HG02588 (cell line): ENCODE results near the gene TUFT1.
"Not testable (repeated sequence)": the region's sequence is repeated elsewhere in the genome, so short reads cannot be mapped to it uniquely, and the experiment has no call there.

Experiments
- ATAC-seq: cut with Tn5 transposase; IDR thresholded peaks from one replicate; pipeline ENCODE4 v1.9.1; 2021; ENCODE audit warnings: mild to moderate bottlenecking, moderate library complexity; ENCODE audit not compliant: unreplicated experiment

Gene TUFT1

GRCh38 chr1:151512326-151512725, 27.8 kb upstream of the TUFT1 start:
- ATAC-seq: no peak

- no peak for ATAC-seq
Observed at GRCh38 chr1:151512801-151513625, 27.1 kb upstream of the TUFT1 start.

GRCh38 chr1:151513626-151514121, 26.4 kb upstream of the TUFT1 start:
- ATAC-seq: no peak

GRCh38 chr1:151514366-151514765, 25.7 kb upstream of the TUFT1 start:
- ATAC-seq: no peak

GRCh38 chr1:151515265-151515664, 24.8 kb upstream of the TUFT1 start:
- ATAC-seq: no peak

- ATAC-seq: no peak
Observed at GRCh38 chr1:151516031-151516511, 24.0 kb upstream of the TUFT1 start.

GRCh38 chr1:151518431-151518830, 21.7 kb upstream of the TUFT1 start:
- ATAC-seq: no peak

- no peak for ATAC-seq
Observed at GRCh38 chr1:151518936-151519335, 21.2 kb upstream of the TUFT1 start.

GRCh38 chr1:151519667-151520066, 20.4 kb upstream of the TUFT1 start:
- ATAC-seq: no peak

GRCh38 chr1:151520359-151520758, 19.8 kb upstream of the TUFT1 start:
- ATAC-seq: no peak

GRCh38 chr1:151522427-151522826, 17.7 kb upstream of the TUFT1 start:
- ATAC-seq: not testable (repeated sequence)

GRCh38 chr1:151523326-151523725, 16.8 kb upstream of the TUFT1 start:
- no peak for ATAC-seq

- no peak for ATAC-seq
Observed at GRCh38 chr1:151524736-151525135, 15.4 kb upstream of the TUFT1 start.

- ATAC-seq: no peak
Observed at GRCh38 chr1:151526735-151527525, 13.2 kb upstream of the TUFT1 start.

- ATAC-seq: no peak
Observed at GRCh38 chr1:151529211-151529702, 10.9 kb upstream of the TUFT1 start.

GRCh38 chr1:151529781-151530180, 10.3 kb upstream of the TUFT1 start:
- ATAC-seq: no peak

- ATAC-seq: no peak
Observed at GRCh38 chr1:151530461-151530860, 9.6 kb upstream of the TUFT1 start.

GRCh38 chr1:151533870-151534269, 6.2 kb upstream of the TUFT1 start:
- ATAC-seq: no peak

GRCh38 chr1:151534662-151535278, 5.3 kb upstream of the TUFT1 start:
- no peak for ATAC-seq

- no peak for ATAC-seq
Observed at GRCh38 chr1:151535326-151536271, 4.5 kb upstream of the TUFT1 start.
